BJ (cell line): Measurements from ENCODE around the gene CAMKK1. TPM values are rescaled to one million over a fixed set of nuclear protein-coding genes. Genes with fewer than 3 reads are reported as not detected.

Experiments
- CTCF ChIA-PET: fragments of 350-600 bp; formaldehyde crosslinking; extraction: SDS; loops from one replicate; lab custom pipeline; 2021; ENCODE audit warnings: antibody characterized with exemption, inconsistent platforms; lab: Yijun Ruan, JAX
- POLR2A ChIA-PET: fragments of 300-600 bp; sonication (Branson Sonifier 250); formaldehyde crosslinking; extraction: SDS; loops from one replicate; lab custom pipeline; 2021; ENCODE audit warnings: antibody characterized with exemption; lab: Charles Lee
- DNase-seq: peaks from one replicate; pipeline ENCODE4 v3.0.0-alpha.2; 2011; ENCODE audit warnings: low read depth
- H3K27me3 ChIP-seq: 2 replicates; pipeline ENCODE4 v1.6.0; 2011; ENCODE audit warnings: low read length; ENCODE audit not compliant: control insufficient read depth, insufficient read depth
- H3K36me3 ChIP-seq: 2 replicates; pipeline ENCODE4 v1.5.1; 2011; ENCODE audit warnings: low read length; ENCODE audit not compliant: control insufficient read depth, insufficient read depth
- H3K4me3 ChIP-seq: 2 replicates; pipeline ENCODE4 v1.5.1; 2011; ENCODE audit warnings: low read depth, mild to moderate bottlenecking, control low read depth, low read length
- polyA plus RNA-seq: library from polyadenylated mRNA; depleted of rRNA; stranded (reverse); fragments of >200 nt; gene quantifications from 2 replicates; pipeline ENCODE4 v1.2.3, GENCODE V29; 2011
- TF ChIP-seq, protein P1 (sequence below): IDR thresholded peaks from 2 replicates; pipeline ENCODE4 v1.5.1; 2011; ENCODE audit warnings: low read depth, mild to moderate bottlenecking, control low read depth, inconsistent platforms, low read length, moderate library complexity; ENCODE audit not compliant: insufficient read depth

The CAMKK1 gene
- polyA plus RNA-seq, 1 experiment = 6.1 TPM

DNA sequence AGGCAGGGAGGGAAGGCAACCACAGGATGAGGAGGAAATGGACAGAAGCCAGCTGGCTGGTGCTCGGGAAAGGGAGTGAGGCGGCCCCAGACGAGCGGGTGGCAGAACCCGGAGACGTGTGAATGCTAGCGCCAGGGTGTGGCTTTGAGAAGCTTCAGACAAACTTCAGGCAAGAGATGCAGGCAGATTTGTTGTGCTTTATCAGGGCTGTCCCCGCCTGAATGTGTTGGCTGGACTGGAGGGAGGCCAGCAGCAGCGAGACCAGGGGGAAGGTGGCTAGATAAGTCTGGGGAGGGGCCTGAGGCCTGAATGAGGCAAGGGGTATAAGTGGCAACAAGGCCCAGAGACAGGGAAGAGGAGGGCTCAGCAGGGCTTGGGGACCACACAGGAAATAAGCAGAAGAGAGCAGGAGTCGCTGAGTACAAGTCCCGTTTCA is 22.0 kb downstream of the CAMKK1 start:
- CTCF ChIA-PET = no interaction called here
- H3K4me3 ChIP-seq = no peak overlapping the region
- peaks cover 22% of the 10 kb centered on the region for H3K36me3 ChIP-seq
- no peaks in the 10 kb centered on the region for H3K27me3 ChIP-seq
- TF ChIP-seq, protein P1, sequence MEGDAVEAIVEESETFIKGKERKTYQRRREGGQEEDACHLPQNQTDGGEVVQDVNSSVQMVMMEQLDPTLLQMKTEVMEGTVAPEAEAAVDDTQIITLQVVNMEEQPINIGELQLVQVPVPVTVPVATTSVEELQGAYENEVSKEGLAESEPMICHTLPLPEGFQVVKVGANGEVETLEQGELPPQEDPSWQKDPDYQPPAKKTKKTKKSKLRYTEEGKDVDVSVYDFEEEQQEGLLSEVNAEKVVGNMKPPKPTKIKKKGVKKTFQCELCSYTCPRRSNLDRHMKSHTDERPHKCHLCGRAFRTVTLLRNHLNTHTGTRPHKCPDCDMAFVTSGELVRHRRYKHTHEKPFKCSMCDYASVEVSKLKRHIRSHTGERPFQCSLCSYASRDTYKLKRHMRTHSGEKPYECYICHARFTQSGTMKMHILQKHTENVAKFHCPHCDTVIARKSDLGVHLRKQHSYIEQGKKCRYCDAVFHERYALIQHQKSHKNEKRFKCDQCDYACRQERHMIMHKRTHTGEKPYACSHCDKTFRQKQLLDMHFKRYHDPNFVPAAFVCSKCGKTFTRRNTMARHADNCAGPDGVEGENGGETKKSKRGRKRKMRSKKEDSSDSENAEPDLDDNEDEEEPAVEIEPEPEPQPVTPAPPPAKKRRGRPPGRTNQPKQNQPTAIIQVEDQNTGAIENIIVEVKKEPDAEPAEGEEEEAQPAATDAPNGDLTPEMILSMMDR = no peak
- DNase-seq = no peak
- POLR2A ChIA-PET = no interaction called here

DNA sequence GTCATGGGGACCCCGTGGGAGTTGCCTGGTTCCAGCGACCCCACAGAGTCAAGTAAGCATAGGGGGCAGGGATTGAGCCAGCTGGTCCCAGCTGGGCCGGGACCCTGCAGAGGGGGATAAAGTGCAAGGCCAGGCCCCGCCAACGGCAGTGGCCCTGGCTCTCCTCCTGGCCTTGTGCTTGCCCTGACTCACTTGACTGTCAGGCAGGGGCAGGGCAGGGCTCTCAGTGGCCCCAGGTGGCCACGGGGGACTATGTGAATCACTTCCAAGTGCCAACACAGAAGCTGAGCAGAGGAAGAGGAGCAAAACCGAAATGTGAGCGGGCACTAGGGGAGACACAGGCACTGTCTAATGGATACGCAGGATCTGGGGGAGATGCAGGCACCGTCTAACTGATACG is 25.2 kb downstream of the CAMKK1 start:
- ChIA-PET POLR2A (no interaction called here), CTCF (no interaction called here)
- TF ChIP-seq, protein P1 = no peak
- no peak for DNase-seq
- Histone ChIP-seq H3K36me3 (peaks cover 12% of the 10 kb centered on the region), H3K4me3 (no peak overlapping the region), H3K27me3 (no peaks in the 10 kb centered on the region)

DNA sequence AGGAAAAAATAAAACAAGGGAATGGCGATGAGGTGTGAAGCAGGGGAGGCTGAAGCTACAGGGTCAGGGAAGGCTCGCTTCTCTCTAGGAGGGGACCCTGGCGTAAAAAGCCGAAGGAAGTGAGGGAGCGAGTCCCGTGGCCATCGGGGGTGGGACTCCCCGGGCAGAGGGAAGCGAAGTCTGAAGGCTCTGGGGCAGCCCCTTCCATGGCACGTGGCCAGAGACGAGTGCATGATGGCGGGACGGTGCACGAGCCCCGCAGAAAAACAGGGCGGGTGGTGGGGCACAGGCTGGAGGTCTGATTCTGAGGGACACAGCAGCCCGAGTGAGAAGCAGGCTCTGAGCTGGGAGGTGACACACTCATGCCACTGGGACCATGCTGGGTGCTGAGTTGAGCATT is 25.7 kb downstream of the CAMKK1 start:
- Histone ChIP-seq H3K36me3 (peaks cover 8% of the 10 kb centered on the region), H3K4me3 (no peak overlapping the region), H3K27me3 (no peaks in the 10 kb centered on the region)
- DNase-seq = no peak
- TF ChIP-seq, protein P1 = no peak
- ChIA-PET POLR2A (no interaction called here), CTCF (no interaction called here)

DNA sequence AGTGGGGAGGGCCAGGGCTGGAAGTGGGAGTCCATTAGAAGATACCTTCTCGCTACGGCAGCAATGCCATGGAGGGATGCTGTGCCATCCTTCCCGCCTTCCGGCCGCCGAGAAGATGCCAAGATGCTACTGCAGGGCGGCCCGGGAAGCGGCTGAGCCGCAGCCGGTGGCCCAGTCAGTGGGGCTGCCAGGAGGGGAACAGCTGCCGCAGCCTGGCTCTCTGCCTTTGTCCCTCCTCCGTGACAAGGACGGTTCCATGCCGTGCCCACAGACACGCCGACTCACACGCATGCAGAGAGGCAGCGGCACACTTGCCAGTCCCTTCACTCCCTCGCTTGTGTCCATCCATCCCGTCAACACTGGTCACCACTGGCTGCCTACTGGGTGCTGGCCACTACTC is 26.6 kb downstream of the CAMKK1 start:
- Histone ChIP-seq H3K36me3 (peaks cover 6% of the 10 kb centered on the region), H3K4me3 (no peak overlapping the region), H3K27me3 (no peaks in the 10 kb centered on the region)
- no peak for DNase-seq
- ChIA-PET CTCF (interaction anchor here (1.3 kb wide), 1 partner anchor 25 kb away, joined by 3 read pairs; no protein-coding TSS in a partner anchor), POLR2A (no interaction called here)
- TF ChIP-seq, protein P1 = no peak

DNA sequence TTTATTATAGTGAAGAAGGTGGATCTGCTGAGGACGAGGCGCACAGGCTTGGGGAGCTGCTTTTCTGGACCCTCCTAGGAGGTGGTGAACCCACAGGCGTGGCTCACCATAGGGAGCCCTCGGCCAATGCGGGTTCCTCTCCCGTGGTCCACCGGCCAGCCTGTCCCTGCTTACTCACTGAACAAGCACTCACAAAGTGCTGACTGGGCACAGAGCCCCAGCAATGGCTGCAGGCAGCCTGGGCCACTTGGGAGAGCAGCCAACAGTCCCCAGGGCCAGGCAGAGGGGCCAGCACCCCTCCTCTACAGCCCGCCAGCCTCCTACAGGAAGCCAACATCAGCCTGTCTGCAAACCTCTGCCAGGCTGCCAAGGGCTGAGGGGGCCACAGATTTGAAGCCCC is 27.7 kb downstream of the CAMKK1 start:
- ChIA-PET CTCF (interaction anchor here (0.6 to 2.1 kb wide), 6 partner anchors 19 to 144 kb away, joined by 3 to 15 read pairs (median 6); partner anchors contain the start of gene NCBP3), POLR2A (no interaction called here)
- TF ChIP-seq, protein P1 = no peak
- Histone ChIP-seq H3K27me3 (no peaks in the 10 kb centered on the region), H3K4me3 (no peak overlapping the region), H3K36me3 (peaks cover 6% of the 10 kb centered on the region; the same call in 1 of the 2 replicates)
- no peak for DNase-seq
